ENCODE data around the gene ATP8B3. TPM values are rescaled to one million over a fixed set of nuclear protein-coding genes. Genes with fewer than 3 reads are reported as not detected.

The ATP8B3 gene
- total RNA-seq, 6 experiments from 2014 or later = 4.9 to 8.8 (median 7.6) TPM

- H3K36me3 Mint-ChIP-seq (ENCODE audit: low read depth) = peaks cover 12% of the 10 kb centered on the region
- no peak overlapping the region for H3K27ac Mint-ChIP-seq
- peaks cover 48% of the 10 kb centered on the region for H3K27me3 Mint-ChIP-seq (ENCODE audit: insufficient read depth)
- H3K4me3 Mint-ChIP-seq = no peak overlapping the region
- peak; percentile 89 for TF ChIP-seq CTCF (IDR thresholded peaks at IDR 0.05)
- peaks cover 16% of the 10 kb centered on the region for H3K4me1 Mint-ChIP-seq (ENCODE audit: low read depth)
- peaks cover 15% of the 10 kb centered on the region for H3K9me3 Mint-ChIP-seq
- DNase-seq = no peak
Measured at GRCh38 chr19:1774989-1775772, 36.9 kb downstream of the ATP8B3 start.

- no peak for TF ChIP-seq CTCF (IDR thresholded peaks at IDR 0.05)
- Mint-ChIP-seq H3K4me3 (no peak overlapping the region), H3K36me3 (ENCODE audit: low read depth) (peaks cover 13% of the 10 kb centered on the region), H3K9me3 (peaks cover 18% of the 10 kb centered on the region), H3K27me3 (ENCODE audit: insufficient read depth) (peaks cover 38% of the 10 kb centered on the region), H3K27ac (no peak overlapping the region), H3K4me1 (ENCODE audit: low read depth) (peaks cover 8% of the 10 kb centered on the region)
- DNase-seq = peak; percentile 65
Measured at GRCh38 chr19:1773184-1773583, 38.9 kb downstream of the ATP8B3 start.

GRCh38 chr19:1770866-1771576 is 41.1 kb downstream of the ATP8B3 start:
- H3K36me3 Mint-ChIP-seq (ENCODE audit: low read depth) = peaks cover 13% of the 10 kb centered on the region
- peaks cover 25% of the 10 kb centered on the region for H3K27me3 Mint-ChIP-seq (ENCODE audit: insufficient read depth)
- TF ChIP-seq CTCF (IDR thresholded peaks at IDR 0.05) = no peak
- H3K4me1 Mint-ChIP-seq (ENCODE audit: low read depth) = peaks cover 8% of the 10 kb centered on the region
- H3K27ac Mint-ChIP-seq = no peak overlapping the region
- no peak overlapping the region for H3K4me3 Mint-ChIP-seq
- H3K9me3 Mint-ChIP-seq = peaks cover 18% of the 10 kb centered on the region
- DNase-seq = no peak

- H3K27me3 Mint-ChIP-seq (ENCODE audit: insufficient read depth) = peaks cover 27% of the 10 kb centered on the region
- no peak for TF ChIP-seq CTCF (IDR thresholded peaks at IDR 0.05)
- H3K4me1 Mint-ChIP-seq (ENCODE audit: low read depth) = peaks cover 8% of the 10 kb centered on the region
- H3K4me3 Mint-ChIP-seq = no peak overlapping the region
- peaks cover 13% of the 10 kb centered on the region for H3K36me3 Mint-ChIP-seq (ENCODE audit: low read depth)
- no peak overlapping the region for H3K27ac Mint-ChIP-seq
- peaks cover 18% of the 10 kb centered on the region for H3K9me3 Mint-ChIP-seq
- no peak for DNase-seq
Measured at GRCh38 chr19:1769645-1769985, 42.5 kb downstream of the ATP8B3 start.

- no peak overlapping the region for H3K27ac Mint-ChIP-seq
Measured at GRCh38 chr19:1768918-1769644, 43.0 kb downstream of the ATP8B3 start.

More at GRCh38 chr19:1768918-1769644, 43.0 kb downstream of the ATP8B3 start:
- H3K9me3 Mint-ChIP-seq = peaks cover 18% of the 10 kb centered on the region
- peaks cover 26% of the 10 kb centered on the region for H3K27me3 Mint-ChIP-seq (ENCODE audit: insufficient read depth)
- H3K36me3 Mint-ChIP-seq (ENCODE audit: low read depth) = peaks cover 13% of the 10 kb centered on the region
- H3K4me1 Mint-ChIP-seq (ENCODE audit: low read depth) = peaks cover 8% of the 10 kb centered on the region
- TF ChIP-seq CTCF (IDR thresholded peaks at IDR 0.05) = no peak
- DNase-seq = no peak
- no peak overlapping the region for H3K4me3 Mint-ChIP-seq

All from HFFc6 (cell line).